Measurements from ENCODE around the gene COQ7. TPM values are rescaled to one million over a fixed set of nuclear protein-coding genes. Genes with fewer than 3 reads are reported as not detected.

Gene COQ7
- total and polyA plus RNA-seq, 2 experiments from 2014 or later: 17.9 to 21.7 TPM

DNA sequence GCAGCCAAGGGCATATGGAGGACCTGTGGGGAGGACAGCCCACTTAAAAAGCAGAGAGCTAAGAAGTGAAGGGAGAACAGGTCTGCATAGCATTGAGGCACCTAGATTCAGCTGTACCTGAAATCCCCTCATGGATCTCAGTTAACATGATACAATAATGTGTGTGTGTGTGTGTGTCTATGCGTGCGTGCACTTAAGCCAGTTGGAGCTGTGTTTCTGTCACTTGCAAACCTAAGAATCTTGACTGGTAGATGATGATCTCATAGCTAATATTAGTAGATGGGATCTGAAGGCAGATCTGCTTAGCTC lies 44.6 kb downstream of the COQ7 start (continued):
- TF ChIP-seq, protein P1, sequence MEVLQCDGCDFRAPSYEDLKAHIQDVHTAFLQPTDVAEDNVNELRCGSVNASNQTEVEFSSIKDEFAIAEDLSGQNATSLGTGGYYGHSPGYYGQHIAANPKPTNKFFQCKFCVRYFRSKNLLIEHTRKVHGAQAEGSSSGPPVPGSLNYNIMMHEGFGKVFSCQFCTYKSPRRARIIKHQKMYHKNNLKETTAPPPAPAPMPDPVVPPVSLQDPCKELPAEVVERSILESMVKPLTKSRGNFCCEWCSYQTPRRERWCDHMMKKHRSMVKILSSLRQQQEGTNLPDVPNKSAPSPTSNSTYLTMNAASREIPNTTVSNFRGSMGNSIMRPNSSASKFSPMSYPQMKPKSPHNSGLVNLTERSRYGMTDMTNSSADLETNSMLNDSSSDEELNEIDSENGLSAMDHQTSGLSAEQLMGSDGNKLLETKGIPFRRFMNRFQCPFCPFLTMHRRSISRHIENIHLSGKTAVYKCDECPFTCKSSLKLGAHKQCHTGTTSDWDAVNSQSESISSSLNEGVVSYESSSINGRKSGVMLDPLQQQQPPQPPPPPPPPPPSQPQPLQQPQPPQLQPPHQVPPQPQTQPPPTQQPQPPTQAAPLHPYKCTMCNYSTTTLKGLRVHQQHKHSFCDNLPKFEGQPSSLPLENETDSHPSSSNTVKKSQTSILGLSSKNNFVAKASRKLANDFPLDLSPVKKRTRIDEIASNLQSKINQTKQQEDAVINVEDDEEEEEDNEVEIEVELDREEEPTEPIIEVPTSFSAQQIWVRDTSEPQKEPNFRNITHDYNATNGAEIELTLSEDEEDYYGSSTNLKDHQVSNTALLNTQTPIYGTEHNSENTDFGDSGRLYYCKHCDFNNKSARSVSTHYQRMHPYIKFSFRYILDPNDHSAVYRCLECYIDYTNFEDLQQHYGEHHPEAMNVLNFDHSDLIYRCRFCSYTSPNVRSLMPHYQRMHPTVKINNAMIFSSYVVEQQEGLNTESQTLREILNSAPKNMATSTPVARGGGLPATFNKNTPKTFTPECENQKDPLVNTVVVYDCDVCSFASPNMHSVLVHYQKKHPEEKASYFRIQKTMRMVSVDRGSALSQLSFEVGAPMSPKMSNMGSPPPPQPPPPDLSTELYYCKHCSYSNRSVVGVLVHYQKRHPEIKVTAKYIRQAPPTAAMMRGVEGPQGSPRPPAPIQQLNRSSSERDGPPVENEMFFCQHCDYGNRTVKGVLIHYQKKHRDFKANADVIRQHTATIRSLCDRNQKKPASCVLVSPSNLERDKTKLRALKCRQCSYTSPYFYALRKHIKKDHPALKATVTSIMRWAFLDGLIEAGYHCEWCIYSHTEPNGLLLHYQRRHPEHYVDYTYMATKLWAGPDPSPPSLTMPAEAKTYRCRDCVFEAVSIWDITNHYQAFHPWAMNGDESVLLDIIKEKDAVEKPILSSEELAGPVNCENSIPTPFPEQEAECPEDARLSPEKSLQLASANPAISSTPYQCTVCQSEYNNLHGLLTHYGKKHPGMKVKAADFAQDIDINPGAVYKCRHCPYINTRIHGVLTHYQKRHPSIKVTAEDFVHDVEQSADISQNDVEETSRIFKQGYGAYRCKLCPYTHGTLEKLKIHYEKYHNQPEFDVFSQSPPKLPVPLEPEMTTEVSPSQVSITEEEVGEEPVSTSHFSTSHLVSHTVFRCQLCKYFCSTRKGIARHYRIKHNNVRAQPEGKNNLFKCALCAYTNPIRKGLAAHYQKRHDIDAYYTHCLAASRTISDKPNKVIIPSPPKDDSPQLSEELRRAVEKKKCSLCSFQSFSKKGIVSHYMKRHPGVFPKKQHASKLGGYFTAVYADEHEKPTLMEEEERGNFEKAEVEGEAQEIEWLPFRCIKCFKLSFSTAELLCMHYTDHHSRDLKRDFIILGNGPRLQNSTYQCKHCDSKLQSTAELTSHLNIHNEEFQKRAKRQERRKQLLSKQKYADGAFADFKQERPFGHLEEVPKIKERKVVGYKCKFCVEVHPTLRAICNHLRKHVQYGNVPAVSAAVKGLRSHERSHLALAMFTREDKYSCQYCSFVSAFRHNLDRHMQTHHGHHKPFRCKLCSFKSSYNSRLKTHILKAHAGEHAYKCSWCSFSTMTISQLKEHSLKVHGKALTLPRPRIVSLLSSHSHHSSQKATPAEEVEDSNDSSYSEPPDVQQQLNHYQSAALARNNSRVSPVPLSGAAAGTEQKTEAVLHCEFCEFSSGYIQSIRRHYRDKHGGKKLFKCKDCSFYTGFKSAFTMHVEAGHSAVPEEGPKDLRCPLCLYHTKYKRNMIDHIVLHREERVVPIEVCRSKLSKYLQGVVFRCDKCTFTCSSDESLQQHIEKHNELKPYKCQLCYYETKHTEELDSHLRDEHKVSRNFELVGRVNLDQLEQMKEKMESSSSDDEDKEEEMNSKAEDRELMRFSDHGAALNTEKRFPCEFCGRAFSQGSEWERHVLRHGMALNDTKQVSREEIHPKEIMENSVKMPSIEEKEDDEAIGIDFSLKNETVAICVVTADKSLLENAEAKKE (CRISPR knock-in tag; IDR thresholded peaks at IDR 0.05): no peak

GRCh38 chr16:19113577-19114358 lies 46.4 kb downstream of the COQ7 start, which contains the start of gene ITPRIPL2:
TSS of gene ITPRIPL2 (plus strand) at chr16:19113964. CDS start at chr16:19114462, 498 bp downstream.
- Mint-ChIP-seq H3K4me3 (peak within 1 kb of the TSS; percentile 65), H3K27me3 (ENCODE audit: insufficient read depth, low read depth, poor library complexity) (peaks cover 24% of the 10 kb centered on the region), H3K36me3 (ENCODE audit: low read depth) (no peaks in the 10 kb centered on the region; the same call in 2 of the 3 replicates), H3K9me3 (no peaks in the 10 kb centered on the region), H3K27ac (no peak within 1 kb of the TSS), H3K4me1 (peaks cover 19% of the 10 kb centered on the region)
- H3K36me3 ChIP-seq (ENCODE audit: insufficient read depth): no peaks in the 10 kb centered on the region
- TF ChIP-seq POLR2AphosphoS5 (IDR thresholded peaks at IDR 0.05; ENCODE audit: low read depth): peak; percentile 44; the same call in 1 of the 2 replicates
- TF ChIP-seq CREB1 (CRISPR knock-in tag; IDR thresholded peaks at IDR 0.05; ENCODE audit: low read depth): no peak
- TF ChIP-seq EZH2 (IDR thresholded peaks at IDR 0.05; ENCODE audit: low read depth, unreplicated experiment): no peak
- H3F3A ChIP-seq (replicated peaks; ENCODE audit: low read depth): no peaks in the 10 kb centered on the region
- H3K9me2 ChIP-seq (ENCODE audit: insufficient read depth): no peaks in the 10 kb centered on the region
- peak within 1 kb of the TSS; percentile 58 for H3K4me3 ChIP-seq
- DNase-seq (ENCODE audit: low spot score): peak; percentile 76
- ATAC-seq: peak; percentile 40
- H2AFZ ChIP-seq: peak within 1 kb of the TSS; percentile 94
- peak within 1 kb of the TSS; percentile 79 for H3K4me2 ChIP-seq
- peaks cover 53% of the 10 kb centered on the region for H3K27me3 ChIP-seq (ENCODE audit: insufficient read depth)
- H3K4me1 ChIP-seq (ENCODE audit: insufficient read depth): peaks cover 14% of the 10 kb centered on the region
- 0 out of 2 replicates have a peak, but pooled peaks cover 5% of the 10 kb centered on the region for H4K20me1 ChIP-seq (replicated peaks; ENCODE audit: insufficient read depth)
- H3K27ac ChIP-seq (ENCODE audit: low read depth): no peak within 1 kb of the TSS
- no peaks in the 10 kb centered on the region for H3K79me2 ChIP-seq (replicated peaks; ENCODE audit: insufficient read depth)

Data from GM23338 (cell line).